ENCODE measurements around the gene CDCA3. TPM values are rescaled to one million over a fixed set of nuclear protein-coding genes. Genes with fewer than 3 reads are reported as not detected.
A peak's percentile ranks its signal among the peaks of the same experiment; 100 is the strongest.

CDCA3 gene
- total RNA-seq (2012; rRNA removed) (23.5 and 30.3 TPM in 2 replicates), polyA plus RNA-seq (2012; rRNA removed) (61.0 and 67.5 TPM in 2 replicates), Bru-seq, nascent RNA (percentile 43 among the genes with signal in this experiment), BruChase-seq, experiment 1, labeled RNA remaining after a 6-hour chase (percentile 46 among the genes with signal in this experiment), BruChase-seq, experiment 2, labeled RNA remaining after a 2-hour chase (percentile 40 among the genes with signal in this experiment)
- polyA plus RNA-seq (2012; cell fraction: cytosol; rRNA removed), result 15.5 and 31.8 TPM in 2 replicates
- 41.3 and 52.2 TPM in 2 replicates for polyA plus RNA-seq (2012; cell fraction: nucleus; rRNA removed; ENCODE audit: low replicate concordance)
- long read RNA-seq, partial matches to known transcripts, result 4 of 19 reads
- long read RNA-seq, other reads (novel, unspliced or antisense), result 14 of 19 reads

DNA sequence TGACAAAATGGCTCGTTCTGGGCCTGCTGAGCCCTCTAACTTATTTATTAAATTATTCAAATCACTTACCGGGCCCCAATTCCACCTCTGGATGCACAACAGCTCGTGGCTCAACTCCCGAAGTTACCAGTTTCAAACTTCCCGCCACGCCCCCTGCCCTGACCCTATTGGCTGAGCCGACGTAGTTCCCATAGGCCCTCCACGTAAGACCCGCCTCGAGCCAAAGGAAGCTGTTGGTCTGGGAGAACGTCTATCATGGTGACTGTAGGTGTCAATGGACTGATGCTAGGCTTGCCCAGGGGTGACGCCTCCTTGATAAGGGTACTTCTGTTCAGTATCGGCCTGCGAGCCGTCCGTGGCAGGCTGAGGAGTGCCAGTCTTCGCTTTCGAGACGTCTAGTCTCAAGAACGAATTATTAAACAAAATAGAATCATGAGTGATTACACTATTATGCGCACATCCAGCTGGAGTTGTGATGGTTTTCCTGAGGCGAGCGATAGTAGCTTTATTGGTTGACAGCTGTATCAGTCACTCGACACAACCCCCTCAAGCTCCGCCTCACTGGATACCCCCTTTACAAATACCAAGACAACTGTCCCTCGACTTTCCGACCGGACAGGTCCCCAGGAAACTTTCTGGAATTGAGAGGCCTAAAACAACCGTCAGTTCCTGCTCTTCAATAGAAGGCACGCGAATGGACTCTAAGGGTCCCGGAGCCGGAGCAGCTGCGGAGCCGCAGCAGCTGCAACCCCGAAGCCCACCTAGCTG is at the start of gene CDCA3:
Gene CDCA3, minus strand, starts transcription at position 134 of the 768 bp plus-strand sequence. CDS start 334 bp downstream, outside the sequence.
- Histone ChIP-seq H2BK20ac (ENCODE audit: low read depth, low read length) (peak within 1 kb of the TSS; percentile 42; the same call in 1 of the 2 replicates), H2BK15ac (ENCODE audit: low read depth, low read length) (peak within 1 kb of the TSS; percentile 85; the same call in 1 of the 3 replicates), H2AK5ac (ENCODE audit: low read depth, low read length) (peak within 1 kb of the TSS; percentile 94), H2BK120ac (ENCODE audit: low read depth, low read length) (peak within 1 kb of the TSS; percentile 86), H4K20me1 (ENCODE audit: insufficient read depth, low read length) (peaks cover 15% of the 10 kb centered on the region), H3K14ac (replicated peaks; ENCODE audit: low read depth, low read length) (peak within 1 kb of the TSS; percentile 98), H2AK9ac (replicated peaks; ENCODE audit: low read depth, low read length, poor library complexity) (peak within 1 kb of the TSS; percentile 98), H3K9ac (ENCODE audit: low read depth, low read length) (peak within 1 kb of the TSS; percentile 82), H3K18ac (ENCODE audit: low read depth, low read length) (peak within 1 kb of the TSS; percentile 80), H3K9me3 (ENCODE audit: control insufficient read depth, insufficient read depth, low read length) (no peaks in the 10 kb centered on the region), H2AFZ (replicated peaks; ENCODE audit: low read length, poor library complexity) (peak within 1 kb of the TSS; percentile 99), H4K91ac (ENCODE audit: insufficient read depth, low read depth, low read length) (peak within 1 kb of the TSS; percentile 96), H3K56ac (ENCODE audit: extremely low read depth, insufficient read depth, low read length) (peak within 1 kb of the TSS; percentile 93), H3K27ac (ENCODE audit: insufficient read depth, low read length) (peak within 1 kb of the TSS; percentile 87), H4K8ac (ENCODE audit: low read depth in 2 of 2, low read length in 2 of 2) (peak within 1 kb of the TSS; percentile 48 to 99), H3K4me3 (ENCODE audit: insufficient read depth, low read depth, low read length) (peak within 1 kb of the TSS; percentile 63), H3K79me1 (ENCODE audit: low read depth in 1 of 2, low read length in 2 of 2) (peaks cover 25 to 55% of the 10 kb centered on the region in 2 experiments), H2BK5ac (ENCODE audit: low read depth, low read length, poor library complexity, severe bottlenecking) (peak within 1 kb of the TSS; percentile 92), H3K4me1 (ENCODE audit: control insufficient read depth, insufficient read depth, low read length) (peaks cover 5% of the 10 kb centered on the region), H3K9me1 (ENCODE audit: insufficient read depth, low read length) (no peaks in the 10 kb centered on the region), H4K5ac (ENCODE audit: low read depth, low read length) (peak within 1 kb of the TSS; percentile 81), H3K27me3 (ENCODE audit: control insufficient read depth, insufficient read depth, low read length) (no peaks in the 10 kb centered on the region), H3K36me3 (ENCODE audit: control insufficient read depth, insufficient read depth, low read length) (peaks cover 33% of the 10 kb centered on the region), H3K4ac (ENCODE audit: low read depth, low read length) (peak within 1 kb of the TSS; percentile 97), H3K4me2 (ENCODE audit: low read depth, low read length) (peak within 1 kb of the TSS; percentile 73), H3K23ac (ENCODE audit: low read depth, low read length) (peak within 1 kb of the TSS; percentile 98)
- in situ Hi-C loops (cut with MboI; ENCODE audit: low sequenced_read_pairs) (no loop called here), intact Hi-C loops (cut with micrococcal nuclease) (no loop called here), dilution Hi-C loops (cut with HindIII; ENCODE audit: low sequenced_read_pairs, unreplicated experiment) (no loop called here)
- peak; percentile 64 for ATAC-seq (ENCODE audit: low read depth)
- no CpG with 5 or more reads among the region's 37 CpGs for WGBS, 2 experiments (ENCODE audit: extremely low coverage in 2 of 2, insufficient read length in 1 of 2)
- no TSS peak for BruUV-seq (replicated peaks)
- TF ChIP-seq MAZ (IDR thresholded peaks at IDR 0.05; ENCODE audit: borderline replicate concordance, low read depth, low read length) (peak; percentile 15; the same call in 1 of the 2 replicates), FOS (IDR thresholded peaks at IDR 0.05; ENCODE audit: low read depth, low read length) (peak; percentile 78; the same call in 1 of the 2 replicates), POLR2A (IDR thresholded peaks at IDR 0.05; ENCODE audit: low read depth, low read length) (peak; percentile 84), MXI1 (IDR thresholded peaks at IDR 0.05; ENCODE audit: borderline replicate concordance, low read depth, low read length) (peak; percentile 95)
- TF ChIP-seq, protein P1, sequence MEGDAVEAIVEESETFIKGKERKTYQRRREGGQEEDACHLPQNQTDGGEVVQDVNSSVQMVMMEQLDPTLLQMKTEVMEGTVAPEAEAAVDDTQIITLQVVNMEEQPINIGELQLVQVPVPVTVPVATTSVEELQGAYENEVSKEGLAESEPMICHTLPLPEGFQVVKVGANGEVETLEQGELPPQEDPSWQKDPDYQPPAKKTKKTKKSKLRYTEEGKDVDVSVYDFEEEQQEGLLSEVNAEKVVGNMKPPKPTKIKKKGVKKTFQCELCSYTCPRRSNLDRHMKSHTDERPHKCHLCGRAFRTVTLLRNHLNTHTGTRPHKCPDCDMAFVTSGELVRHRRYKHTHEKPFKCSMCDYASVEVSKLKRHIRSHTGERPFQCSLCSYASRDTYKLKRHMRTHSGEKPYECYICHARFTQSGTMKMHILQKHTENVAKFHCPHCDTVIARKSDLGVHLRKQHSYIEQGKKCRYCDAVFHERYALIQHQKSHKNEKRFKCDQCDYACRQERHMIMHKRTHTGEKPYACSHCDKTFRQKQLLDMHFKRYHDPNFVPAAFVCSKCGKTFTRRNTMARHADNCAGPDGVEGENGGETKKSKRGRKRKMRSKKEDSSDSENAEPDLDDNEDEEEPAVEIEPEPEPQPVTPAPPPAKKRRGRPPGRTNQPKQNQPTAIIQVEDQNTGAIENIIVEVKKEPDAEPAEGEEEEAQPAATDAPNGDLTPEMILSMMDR (conservative IDR thresholded peaks at IDR 0.05; ENCODE audit: low read depth, low read length), result no peak
- peak; percentile 98 for DNase-seq
- ChIA-PET CTCF (interaction anchor here (0.6 to 3.3 kb wide), 5 partner anchors 8 to 1163 kb away, joined by 3 to 11 read pairs (median 3); partner anchors contain the start of gene SPSB2), POLR2A (ENCODE audit: unreplicated experiment) (interaction anchor here (0.6 to 1.1 kb wide), 2 partner anchors 22 to 99 kb away, joined by 3 to 5 read pairs; no protein-coding TSS in a partner anchor)
